Upper lobe of left lung (tissue), 6 donors: ENCODE results near the gene CDK8. TPM values are rescaled to one million over a fixed set of nuclear protein-coding genes. Genes with fewer than 3 reads are reported as not detected.
"Not testable (repeated sequence)": the region's sequence is repeated elsewhere in the genome, so short reads cannot be mapped to it uniquely, and the experiment has no call there.

ENCODE experiments used
- ATAC-seq, 2 donors: fragments of 200-7000 bp; cut with Tn5 transposase; one replicate each; pipeline ENCODE4 v1.9.1; 2022; ENCODE audit warnings: mild to moderate bottlenecking in 2 of 2, moderate library complexity in 2 of 2; ENCODE audit not compliant: low FRiP score in 2 of 2
- DNase-seq, 2 donors: peaks; one replicate each; pipeline ENCODE4 v3.0.0-alpha.2; 2019 to 2020
- H3K27ac ChIP-seq, 4 donors: fragments of 200-600 bp; sonication (generic); one replicate each; pipeline ENCODE4 v1.5.1; 2016 to 2019
- H3K27me3 ChIP-seq, 4 donors: fragments of 200-600 bp; sonication (generic); one replicate each; pipeline ENCODE4 v1.5.1; 2017 to 2019
- H3K36me3 ChIP-seq, 4 donors: fragments of 200-600 bp; sonication (generic); one replicate each; pipeline ENCODE4 v1.5.1; 2016 to 2019
- H3K4me1 ChIP-seq, 4 donors: fragments of 200-600 bp; sonication (generic); one replicate each; pipeline ENCODE4 v1.5.1; 2018 to 2019
- H3K4me3 ChIP-seq, 4 donors: fragments of 200-600 bp; sonication (generic); one replicate each; pipeline ENCODE4 v1.5.1; 2017 to 2019; ENCODE audit warnings: mild to moderate bottlenecking in 2 of 4, moderate library complexity in 1 of 4
- H3K9me3 ChIP-seq, 4 donors: fragments of 200-600 bp; sonication (generic); one replicate each; pipeline ENCODE4 v1.5.1; 2018 to 2019
- EP300 ChIP-seq, 4 donors: sonication (generic); formaldehyde crosslinking; IDR thresholded peaks; one replicate each; pipeline ENCODE4 v1.5.1; 2017; ENCODE audit warnings: antibody characterized with exemption in 4 of 4, control low read depth in 2 of 4
- POLR2A ChIP-seq, 4 donors: fragments of 450-650 bp; IDR thresholded peaks; one replicate each; pipeline ENCODE4 v1.5.1; 2016 to 2017; ENCODE audit warnings: antibody characterized with exemption in 4 of 4, mild to moderate bottlenecking in 2 of 4
- POLR2AphosphoS5 ChIP-seq, 2 donors: sonication (generic); formaldehyde crosslinking; IDR thresholded peaks; one replicate each; pipeline ENCODE4 v1.5.1; 2017; ENCODE audit warnings: antibody characterized with exemption in 2 of 2
- WGBS, 2 donors: methylation state at CpG; one replicate each; pipeline ENCODE4 v1.1.5; 2017 to 2018; 5-methylcytosine and 5-hydroxymethylcytosine counted together
- total RNA-seq, 6 donors: library from RNA; depleted of rRNA in 4 of 6; stranded (reverse); fragments of >200 nt in 4 of 6; gene quantifications; one replicate each; pipeline versions ENCODE4 v1.1.0 to v1.2.1, GENCODE V29; 2016 to 2021
- TF ChIP-seq, protein P1 (sequence below), 6 experiments: fragments of 450-650 bp in 4 of 6; fragments of 200-600 bp in 2 of 6; sonication (generic) in 2 of 6; IDR thresholded peaks; one replicate each; pipeline ENCODE4 v1.5.1; 2016 to 2019; ENCODE audit warnings: antibody characterized with exemption in 6 of 6
- donor health status: DM: no; HTN: no; CAD: no; lungs with moderate emphysema.
- donor health status: DM: no; HTN: yes; CAD: no; lungs with severe emphysema.

CDK8 gene
- total RNA-seq, 6 donors from 2014 or later: 9.4 to 15.6 (median 10.8) TPM

DNA sequence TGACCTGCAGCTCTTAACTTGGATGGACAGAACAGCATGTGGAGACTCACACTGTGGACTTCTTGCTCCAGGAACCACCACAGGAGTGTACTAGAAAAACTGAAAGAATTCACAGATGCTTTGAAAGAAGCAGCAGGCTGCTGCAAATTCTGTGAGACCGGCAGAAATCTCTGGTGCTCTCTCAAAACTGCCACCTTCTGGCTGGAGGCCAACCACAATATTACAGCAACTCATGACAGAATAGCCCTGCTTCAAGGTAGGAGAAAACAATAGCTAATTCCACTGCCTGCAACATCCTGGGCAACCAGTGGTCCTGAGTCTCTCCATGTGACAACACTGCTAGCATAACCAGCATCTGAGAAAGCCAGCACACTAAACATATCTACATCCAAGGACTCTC is 26.9 kb downstream of the CDK8 start:
- WGBS, 2 donors: 71 to 100% methylated on average over 1 of the region's 1 CpG
- ATAC-seq (no peak), DNase-seq (no peak)
- Histone ChIP-seq H3K4me3 (no peak overlapping the region), H3K36me3 (peaks cover 0 to 7% (median 2%) of the 10 kb centered on the region in 4 donors), H3K9me3 (no peaks in the 10 kb centered on the region), H3K27ac (no peak overlapping the region), H3K27me3 (no peaks in the 10 kb centered on the region), H3K4me1 (peaks cover 0 to 5% (median 2%) of the 10 kb centered on the region in 4 donors)
- TF ChIP-seq EP300 (IDR thresholded peaks at IDR 0.05): no peak

DNA sequence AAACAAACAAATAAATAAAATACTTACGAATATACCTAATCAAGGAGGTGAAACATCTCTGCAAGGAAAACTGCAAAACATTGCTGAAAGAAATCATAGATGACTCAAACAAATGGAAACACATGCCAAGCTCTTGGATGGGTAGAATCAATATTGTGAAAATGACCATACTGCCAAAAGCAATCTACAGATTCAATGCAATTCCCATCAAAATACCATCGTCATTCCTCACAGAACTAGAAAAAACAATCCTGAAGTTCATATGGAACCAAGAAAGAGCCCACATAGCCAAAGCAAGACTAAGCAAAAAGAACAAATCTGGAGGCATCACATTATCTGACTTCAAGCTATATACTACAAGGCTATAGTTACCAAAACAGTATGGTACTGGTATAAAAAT is 32.0 kb downstream of the CDK8 start:
- not testable (repeated sequence) for H3K27me3 ChIP-seq, H3K27ac ChIP-seq, H3K4me3 ChIP-seq, H3K4me1 ChIP-seq, H3K36me3 ChIP-seq, DNase-seq, H3K9me3 ChIP-seq, ATAC-seq
- WGBS, 2 donors: 50% methylated on average over 2 of the region's 2 CpGs

DNA sequence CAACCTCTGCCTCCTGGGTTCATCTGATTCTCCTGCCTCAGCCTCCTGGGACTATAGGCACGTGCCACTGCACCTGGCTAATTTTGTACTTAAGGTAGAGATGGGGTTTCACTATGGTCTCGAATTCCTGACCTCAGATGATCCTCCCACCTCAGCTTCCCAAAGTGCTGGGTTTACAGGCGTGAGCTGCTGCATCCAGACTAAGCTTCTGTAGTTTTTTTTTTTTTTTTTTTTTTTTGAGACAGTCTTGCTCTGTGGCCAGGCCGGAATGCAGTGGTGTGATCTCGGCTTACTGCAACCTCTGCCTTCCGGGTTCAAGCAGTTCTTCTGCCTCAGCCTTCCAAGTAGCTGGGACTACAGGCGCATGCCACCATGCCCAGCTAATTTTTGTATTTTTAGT is 34.9 kb downstream of the CDK8 start:
- H3K27me3 ChIP-seq, ATAC-seq, H3K4me1 ChIP-seq, H3K9me3 ChIP-seq, H3K27ac ChIP-seq, H3K36me3 ChIP-seq, DNase-seq, H3K4me3 ChIP-seq: not testable (repeated sequence)
- WGBS, 2 donors: 95 to 96% methylated on average over 7 of the region's 7 CpGs

DNA sequence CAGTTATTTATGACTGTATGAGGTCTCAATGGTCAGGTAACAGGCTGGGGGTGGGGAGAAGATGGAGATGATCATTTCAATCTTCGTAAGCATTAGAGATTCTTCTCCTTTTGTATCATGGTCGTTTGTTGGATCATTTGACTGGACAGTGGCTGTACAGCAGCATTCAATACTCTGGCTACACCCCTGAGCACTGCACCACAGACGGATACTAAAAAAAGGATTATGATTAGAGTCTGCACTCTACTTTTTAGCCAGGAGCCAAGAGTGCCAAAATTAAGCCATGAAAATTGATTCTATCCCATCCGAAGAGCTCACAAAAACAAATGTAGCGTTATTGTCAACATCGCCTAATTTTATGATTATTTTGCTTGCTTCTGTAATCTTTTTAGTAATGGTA is 41.9 kb downstream of the CDK8 start:
- peaks cover 0 to 10% (median 3%) of the 10 kb centered on the region in 4 donors for H3K4me1 ChIP-seq
- H3K27ac ChIP-seq: no peak overlapping the region
- H3K27me3 ChIP-seq: no peaks in the 10 kb centered on the region
- H3K4me3 ChIP-seq: no peak overlapping the region
- TF ChIP-seq POLR2AphosphoS5 (IDR thresholded peaks at IDR 0.05) (no peak), EP300 (IDR thresholded peaks at IDR 0.05) (no peak)
- 95 to 98% methylated on average over 6 of the region's 6 CpGs for WGBS, 2 donors
- no peak for DNase-seq
- ATAC-seq: no peak
- H3K36me3 ChIP-seq: no peaks in the 10 kb centered on the region
- no peaks in the 10 kb centered on the region for H3K9me3 ChIP-seq

DNA sequence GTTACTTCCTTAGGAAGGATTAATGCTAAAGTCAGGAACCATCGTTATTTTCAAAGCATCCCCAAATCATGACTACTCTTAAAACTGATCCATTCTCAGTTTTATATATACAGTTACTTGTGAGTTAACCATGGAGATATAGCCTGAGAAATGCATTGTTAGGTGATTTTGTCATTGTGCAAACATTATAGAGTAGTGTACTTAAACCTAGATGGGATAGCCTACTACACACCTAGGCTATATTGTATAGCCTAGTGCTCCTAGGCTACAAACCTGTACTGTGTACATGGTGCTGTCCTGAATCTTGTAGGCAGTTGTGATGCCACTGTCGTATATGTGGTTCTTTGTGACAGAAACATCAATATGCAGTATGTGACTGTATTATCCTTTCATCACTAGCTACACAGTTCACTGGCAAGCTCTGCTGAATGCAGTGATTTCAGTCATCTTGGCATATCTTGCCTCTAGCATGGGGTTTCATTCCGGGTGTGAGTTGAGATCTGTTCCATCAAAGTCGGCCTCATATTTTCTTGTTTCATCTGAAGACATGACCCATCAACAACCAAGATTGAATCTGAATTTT is 45.3 kb downstream of the CDK8 start:
- DNase-seq (no peak), ATAC-seq (no peak)
- Histone ChIP-seq H3K4me3 (no peak overlapping the region), H3K4me1 (peaks cover 0 to 10% (median 4%) of the 10 kb centered on the region in 4 donors), H3K27ac (no peak overlapping the region), H3K9me3 (no peaks in the 10 kb centered on the region), H3K27me3 (no peaks in the 10 kb centered on the region), H3K36me3 (no peaks in the 10 kb centered on the region)
- TF ChIP-seq POLR2AphosphoS5 (IDR thresholded peaks at IDR 0.05) (no peak), EP300 (IDR thresholded peaks at IDR 0.05) (no peak), POLR2A (IDR thresholded peaks at IDR 0.05) (no peak)
- TF ChIP-seq, protein P1, sequence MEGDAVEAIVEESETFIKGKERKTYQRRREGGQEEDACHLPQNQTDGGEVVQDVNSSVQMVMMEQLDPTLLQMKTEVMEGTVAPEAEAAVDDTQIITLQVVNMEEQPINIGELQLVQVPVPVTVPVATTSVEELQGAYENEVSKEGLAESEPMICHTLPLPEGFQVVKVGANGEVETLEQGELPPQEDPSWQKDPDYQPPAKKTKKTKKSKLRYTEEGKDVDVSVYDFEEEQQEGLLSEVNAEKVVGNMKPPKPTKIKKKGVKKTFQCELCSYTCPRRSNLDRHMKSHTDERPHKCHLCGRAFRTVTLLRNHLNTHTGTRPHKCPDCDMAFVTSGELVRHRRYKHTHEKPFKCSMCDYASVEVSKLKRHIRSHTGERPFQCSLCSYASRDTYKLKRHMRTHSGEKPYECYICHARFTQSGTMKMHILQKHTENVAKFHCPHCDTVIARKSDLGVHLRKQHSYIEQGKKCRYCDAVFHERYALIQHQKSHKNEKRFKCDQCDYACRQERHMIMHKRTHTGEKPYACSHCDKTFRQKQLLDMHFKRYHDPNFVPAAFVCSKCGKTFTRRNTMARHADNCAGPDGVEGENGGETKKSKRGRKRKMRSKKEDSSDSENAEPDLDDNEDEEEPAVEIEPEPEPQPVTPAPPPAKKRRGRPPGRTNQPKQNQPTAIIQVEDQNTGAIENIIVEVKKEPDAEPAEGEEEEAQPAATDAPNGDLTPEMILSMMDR (IDR thresholded peaks at IDR 0.05): no peak
- 88 to 90% methylated on average over 4 of the region's 4 CpGs for WGBS, 2 donors

DNA sequence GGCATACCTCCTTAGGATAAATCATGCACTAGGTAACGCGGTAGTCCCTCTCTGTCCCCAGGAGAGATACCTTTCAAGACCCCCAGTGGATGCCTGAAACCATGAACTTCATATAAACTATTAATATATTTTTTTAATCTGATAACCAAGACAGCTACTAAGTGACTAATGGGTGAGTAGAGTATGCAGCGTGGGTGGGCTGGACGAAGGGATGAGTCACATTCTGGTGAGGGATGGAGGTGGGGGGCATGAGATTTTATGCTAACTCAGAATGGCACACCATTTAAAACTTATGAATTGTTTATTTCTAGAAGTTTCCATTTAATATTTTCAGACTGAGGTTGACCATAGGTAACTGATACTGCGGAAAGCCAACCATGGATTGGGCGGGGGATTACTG is 46.2 kb downstream of the CDK8 start:
- no peaks in the 10 kb centered on the region for H3K27me3 ChIP-seq
- ATAC-seq (no peak), DNase-seq (no peak)
- H3K4me1 ChIP-seq: peaks cover 5 to 10% (median 7%) of the 10 kb centered on the region in 4 donors
- H3K4me3 ChIP-seq: no peak overlapping the region
- no peaks in the 10 kb centered on the region for H3K36me3 ChIP-seq
- 89 to 96% methylated on average over 6 of the region's 6 CpGs for WGBS, 2 donors
- H3K27ac ChIP-seq: no peak overlapping the region
- H3K9me3 ChIP-seq: no peaks in the 10 kb centered on the region
- TF ChIP-seq EP300 (IDR thresholded peaks at IDR 0.05) (no peak), POLR2AphosphoS5 (IDR thresholded peaks at IDR 0.05) (no peak), POLR2A (IDR thresholded peaks at IDR 0.05) (no peak)
- TF ChIP-seq, protein P1 (IDR thresholded peaks at IDR 0.05): no peak

DNA sequence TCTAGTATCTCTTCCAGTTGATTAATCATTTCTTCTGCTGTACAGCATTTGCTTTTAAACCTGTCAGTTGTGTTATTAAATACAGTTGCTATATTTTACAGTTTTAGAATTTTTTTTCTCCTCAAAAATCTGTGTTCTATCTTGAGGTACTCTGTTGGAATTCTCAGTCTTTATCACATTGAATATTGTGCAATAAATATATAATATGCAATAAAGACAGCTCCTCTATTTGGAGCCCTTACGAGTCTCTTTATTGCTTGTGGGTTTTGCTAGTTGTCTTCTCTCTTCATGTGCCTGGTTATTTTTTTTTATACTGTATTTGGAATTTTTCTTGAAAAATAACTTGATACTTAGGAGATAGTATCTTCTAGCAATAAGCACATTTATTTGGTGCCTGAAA is 51.7 kb downstream of the CDK8 start:
- H3K27me3 ChIP-seq: no peaks in the 10 kb centered on the region
- no peak overlapping the region for H3K27ac ChIP-seq
- DNase-seq (no peak), ATAC-seq (no peak)
- H3K36me3 ChIP-seq: no peaks in the 10 kb centered on the region
- H3K4me3 ChIP-seq: no peak overlapping the region
- no peaks in the 10 kb centered on the region for H3K9me3 ChIP-seq
- TF ChIP-seq, protein P1 (IDR thresholded peaks at IDR 0.05): no peak
- TF ChIP-seq POLR2AphosphoS5 (IDR thresholded peaks at IDR 0.05): no peak
- TF ChIP-seq POLR2A (IDR thresholded peaks at IDR 0.05): no peak
- TF ChIP-seq EP300 (IDR thresholded peaks at IDR 0.05): no peak
- 84 to 95% methylated on average over 1 of the region's 1 CpG for WGBS, 2 donors
- H3K4me1 ChIP-seq: peaks cover 0 to 12% (median 4%) of the 10 kb centered on the region in 4 donors
